IPS-20b (cell line): Measurements from ENCODE around the gene PSMD11.

Experiments used
- H3K27ac ChIP-seq: one replicate; pipeline ENCODE4 v1.5.1; 2013; ENCODE audit warnings: low read length
- H3K27me3 ChIP-seq: 2 replicates; pipeline ENCODE4 v1.6.1; 2013; ENCODE audit warnings: mild to moderate bottlenecking, low read length, inconsistent platforms; ENCODE audit not compliant: insufficient read depth
- H3K36me3 ChIP-seq: 2 replicates; pipeline ENCODE4 v1.6.1; 2013; ENCODE audit warnings: low read depth, mild to moderate bottlenecking, inconsistent platforms, low read length, moderate library complexity; ENCODE audit not compliant: insufficient read depth
- H3K4me1 ChIP-seq: 2 replicates; pipeline ENCODE4 v1.6.1; 2013; ENCODE audit warnings: mild to moderate bottlenecking, control low read depth, inconsistent platforms, low read length, moderate library complexity; ENCODE audit not compliant: insufficient read depth
- H3K4me3 ChIP-seq: 2 replicates; pipeline ENCODE4 v1.5.1; 2013; ENCODE audit warnings: mild to moderate bottlenecking, low read length, inconsistent platforms
- H3K9ac ChIP-seq: 2 replicates; pipeline ENCODE4 v1.6.1; 2013; ENCODE audit warnings: low read depth, mild to moderate bottlenecking, inconsistent platforms, low read length, moderate library complexity
- H3K9me3 ChIP-seq: 2 replicates; pipeline ENCODE4 v1.6.1; 2013; ENCODE audit warnings: mild to moderate bottlenecking, low read depth, low read length, inconsistent platforms; ENCODE audit not compliant: insufficient read depth

PSMD11 gene

DNA sequence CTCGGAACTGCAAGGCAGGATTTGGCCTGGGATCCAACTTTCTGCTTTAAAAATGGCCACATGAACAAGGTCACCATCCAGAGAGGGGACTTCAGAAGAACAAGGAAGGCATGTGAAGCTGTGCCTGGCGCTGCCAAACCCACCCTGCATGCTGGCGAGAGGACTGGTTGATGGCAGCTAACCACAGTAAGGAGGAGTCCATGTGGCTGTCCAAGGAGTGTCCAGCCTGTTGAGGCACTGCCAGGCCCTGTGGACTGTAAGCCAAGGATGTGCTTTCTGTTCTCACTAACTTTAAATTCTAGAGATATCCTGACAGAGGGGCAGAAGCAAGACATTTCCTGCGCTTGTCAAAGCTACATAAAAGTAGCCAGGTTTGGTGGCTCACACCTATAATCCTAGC is 82.8 kb downstream of the PSMD11 start:
- no peak overlapping the region for H3K4me3 ChIP-seq
- H3K4me1 ChIP-seq, result peaks cover 10% of the 10 kb centered on the region; the same call in 1 of the 2 replicates
- no peak overlapping the region for H3K27ac ChIP-seq
- no peaks in the 10 kb centered on the region for H3K36me3 ChIP-seq
- no peaks in the 10 kb centered on the region for H3K9me3 ChIP-seq
- H3K27me3 ChIP-seq, result no peaks in the 10 kb centered on the region
- no peak overlapping the region for H3K9ac ChIP-seq

DNA sequence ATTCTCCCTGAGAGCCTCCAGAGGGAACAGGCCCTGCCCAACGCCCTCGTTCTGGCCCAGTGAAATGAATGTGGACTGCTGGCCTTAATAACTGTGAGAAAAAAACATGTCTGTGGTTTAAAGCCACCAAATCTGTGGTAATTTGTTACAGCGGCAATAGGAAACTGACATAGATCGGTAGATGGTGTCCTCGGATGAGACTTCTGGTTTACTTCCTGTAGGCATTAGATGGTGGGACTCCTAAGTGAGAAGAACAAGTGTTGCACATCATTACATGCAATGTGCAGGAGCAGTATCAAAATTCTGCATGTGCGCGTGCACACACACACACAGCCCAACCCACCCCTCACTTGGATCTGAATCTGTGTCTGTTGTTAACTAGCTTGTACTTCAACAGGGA is 84.5 kb downstream of the PSMD11 start:
- Histone ChIP-seq H3K4me1 (peaks cover 2% of the 10 kb centered on the region; the same call in 1 of the 2 replicates), H3K27me3 (no peaks in the 10 kb centered on the region), H3K27ac (no peak overlapping the region), H3K9me3 (no peaks in the 10 kb centered on the region), H3K36me3 (no peaks in the 10 kb centered on the region), H3K4me3 (no peak overlapping the region), H3K9ac (no peak overlapping the region)

GRCh38 chr17:32529604-32530003 is 85.3 kb downstream of the PSMD11 start:
- Histone ChIP-seq H3K4me1 (no peaks in the 10 kb centered on the region), H3K27ac (no peak overlapping the region), H3K9ac (no peak overlapping the region), H3K9me3 (no peaks in the 10 kb centered on the region), H3K4me3 (no peak overlapping the region), H3K27me3 (no peaks in the 10 kb centered on the region), H3K36me3 (no peaks in the 10 kb centered on the region)
